NCI-H748 treated with DMSO at 0.1 percent for 48 hours (cell line): ENCODE measurements around the gene SLBP.

Experiments
- DNase-seq: peaks from one replicate; lab custom pipeline; 2025; lab: John Stamatoyannopoulos, UW

The SLBP gene

DNA sequence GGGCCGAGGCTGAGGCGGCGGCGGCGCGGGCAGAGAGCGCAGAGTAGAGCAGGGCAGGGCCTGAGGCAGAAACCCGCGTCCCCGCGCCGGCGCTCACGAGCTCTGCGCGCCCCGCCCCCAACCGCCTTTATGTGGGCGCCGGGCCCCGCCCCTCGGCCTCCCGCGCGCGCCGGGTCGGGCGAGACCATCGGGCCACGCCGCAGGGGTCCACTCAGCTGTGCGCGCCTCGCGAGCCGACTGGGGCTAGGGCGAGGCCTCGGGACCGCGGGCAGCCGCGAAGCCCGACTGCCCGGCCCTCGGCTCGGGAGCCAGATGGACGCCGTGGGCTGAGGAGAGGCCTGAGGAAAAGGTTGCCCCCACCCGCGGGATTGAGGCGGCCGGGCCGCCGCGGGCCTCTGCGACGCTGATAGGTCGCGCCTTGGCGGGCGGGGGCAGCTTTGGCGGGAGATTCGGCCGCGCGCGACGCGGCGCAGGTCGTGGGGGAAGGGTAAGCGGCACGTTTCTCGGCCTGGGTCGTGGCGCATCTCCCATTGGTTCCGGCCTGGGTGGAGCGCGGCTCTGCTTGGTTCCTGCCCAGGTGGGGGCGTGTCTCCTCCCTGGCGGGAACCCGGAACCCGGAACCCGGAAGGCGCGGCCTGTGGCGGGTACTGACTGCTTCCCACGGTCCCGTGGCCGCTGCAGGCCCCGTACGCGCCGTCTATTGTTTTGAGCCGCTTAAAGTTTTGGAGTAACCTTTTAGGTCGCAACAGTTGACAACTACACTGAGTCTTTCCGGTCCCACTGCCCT is at the start of gene SLBP:
TSS of gene SLBP (minus strand) at position 104 of the 787 bp plus-strand sequence. CDS start 131 bp downstream, outside the sequence.
- DNase-seq: peak; percentile 40

DNA sequence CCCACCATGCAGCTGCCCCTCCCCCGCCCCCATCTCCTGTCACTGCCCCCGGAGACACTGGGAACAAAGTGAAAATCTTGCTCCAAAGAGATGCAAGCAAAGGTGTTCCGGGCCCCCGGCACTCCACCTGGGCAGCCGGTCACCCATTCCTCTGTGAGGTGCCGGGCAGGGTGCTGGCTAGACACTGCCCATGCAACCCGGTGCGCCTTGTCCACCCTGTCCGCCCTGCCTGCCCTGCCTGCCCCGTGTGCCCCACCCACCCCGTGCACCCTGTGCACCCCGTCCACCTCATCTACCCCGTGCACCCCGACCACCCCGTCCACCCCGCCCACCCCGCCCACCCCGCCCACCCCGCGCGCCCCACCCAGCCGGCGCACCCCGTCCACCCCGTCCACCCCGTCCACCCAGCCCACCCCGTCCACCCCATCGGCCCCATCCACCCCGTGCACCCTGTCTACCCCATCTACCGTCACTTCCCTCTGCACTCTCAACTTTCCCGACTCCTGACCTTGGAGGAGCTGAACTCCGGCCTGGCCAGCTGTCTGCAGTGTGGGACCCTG is 49.1 kb upstream of the SLBP start:
- DNase-seq: no peak

DNA sequence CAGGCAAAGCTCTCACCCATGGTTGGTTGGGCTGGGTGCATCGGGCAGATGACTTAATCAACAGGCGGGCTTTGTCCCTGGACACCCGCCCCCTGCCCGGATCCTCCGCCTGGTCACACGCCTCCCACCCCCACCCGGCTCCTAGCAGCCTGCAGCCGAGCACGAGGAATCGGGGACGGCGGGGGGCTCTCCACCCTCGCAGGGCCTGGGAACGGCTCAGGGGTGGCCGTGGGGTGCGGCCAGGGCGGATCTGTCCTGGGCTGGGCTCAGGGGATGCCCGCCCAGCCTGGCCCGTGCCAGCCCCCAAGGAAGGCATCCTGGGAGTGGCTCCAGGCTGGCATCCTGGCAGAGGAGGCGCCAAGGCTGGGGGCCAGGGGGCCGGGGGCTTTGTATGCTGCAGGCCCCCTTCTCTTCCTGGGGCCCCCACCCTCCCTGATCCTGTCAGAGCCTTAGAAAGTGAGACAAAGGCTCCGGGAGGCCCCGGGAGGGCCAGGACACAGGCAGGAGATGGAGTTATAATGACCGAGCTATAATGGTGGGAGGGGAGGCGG is 48.5 kb upstream of the SLBP start:
- DNase-seq: no peak

DNA sequence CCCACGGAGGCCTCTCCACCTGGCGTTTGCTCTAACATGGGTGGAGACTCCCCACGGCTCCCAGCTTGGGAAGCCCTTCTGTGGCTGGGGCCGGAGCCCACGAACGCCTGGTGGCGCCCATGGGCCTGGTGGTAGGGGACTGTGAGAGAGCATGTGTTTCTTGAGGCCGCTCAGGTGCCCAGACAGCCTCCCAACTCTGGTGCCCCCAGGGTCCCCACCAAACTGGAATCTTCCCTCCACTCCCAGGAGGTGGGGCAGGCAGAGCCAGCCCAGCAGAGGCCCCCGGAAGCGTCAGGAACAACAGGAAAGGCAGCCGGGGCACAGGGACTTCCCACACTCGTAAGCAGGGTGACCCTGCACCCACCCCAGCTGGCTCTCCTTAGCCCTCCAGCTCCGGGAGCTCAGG is 47.7 kb upstream of the SLBP start:
- no peak for DNase-seq

DNA sequence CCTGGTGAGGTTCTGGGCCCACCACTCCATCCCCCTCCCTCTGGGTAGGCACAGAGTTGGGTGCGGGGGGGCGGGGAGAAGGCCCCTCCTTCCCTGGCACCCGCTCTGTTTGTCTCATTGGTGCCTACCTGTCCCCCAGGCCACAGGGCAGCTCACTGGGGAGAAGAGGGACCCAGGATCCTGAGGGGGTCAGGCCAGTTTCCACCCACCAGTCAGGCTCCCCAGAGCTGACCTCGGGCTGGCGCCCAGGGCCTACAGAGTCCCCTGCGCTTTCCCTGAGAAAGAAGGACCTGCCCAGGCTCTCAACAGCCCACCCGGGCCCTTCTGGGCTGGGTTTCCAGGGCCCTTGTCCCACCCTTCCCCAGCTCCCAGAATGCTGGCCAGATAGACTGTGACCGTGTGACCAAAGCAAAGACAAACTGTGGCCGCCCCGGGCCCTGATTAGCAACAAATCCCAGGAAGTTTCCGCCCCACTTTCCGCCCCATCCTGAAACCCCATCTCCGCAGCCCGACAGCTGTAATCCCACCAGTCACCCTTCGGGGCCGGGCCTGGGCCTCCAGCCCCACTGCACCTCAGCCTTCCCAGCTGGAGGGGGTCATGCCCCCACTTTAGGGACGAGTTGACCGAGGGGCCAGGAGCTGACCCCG is 47.2 kb upstream of the SLBP start:
- DNase-seq: no peak

DNA sequence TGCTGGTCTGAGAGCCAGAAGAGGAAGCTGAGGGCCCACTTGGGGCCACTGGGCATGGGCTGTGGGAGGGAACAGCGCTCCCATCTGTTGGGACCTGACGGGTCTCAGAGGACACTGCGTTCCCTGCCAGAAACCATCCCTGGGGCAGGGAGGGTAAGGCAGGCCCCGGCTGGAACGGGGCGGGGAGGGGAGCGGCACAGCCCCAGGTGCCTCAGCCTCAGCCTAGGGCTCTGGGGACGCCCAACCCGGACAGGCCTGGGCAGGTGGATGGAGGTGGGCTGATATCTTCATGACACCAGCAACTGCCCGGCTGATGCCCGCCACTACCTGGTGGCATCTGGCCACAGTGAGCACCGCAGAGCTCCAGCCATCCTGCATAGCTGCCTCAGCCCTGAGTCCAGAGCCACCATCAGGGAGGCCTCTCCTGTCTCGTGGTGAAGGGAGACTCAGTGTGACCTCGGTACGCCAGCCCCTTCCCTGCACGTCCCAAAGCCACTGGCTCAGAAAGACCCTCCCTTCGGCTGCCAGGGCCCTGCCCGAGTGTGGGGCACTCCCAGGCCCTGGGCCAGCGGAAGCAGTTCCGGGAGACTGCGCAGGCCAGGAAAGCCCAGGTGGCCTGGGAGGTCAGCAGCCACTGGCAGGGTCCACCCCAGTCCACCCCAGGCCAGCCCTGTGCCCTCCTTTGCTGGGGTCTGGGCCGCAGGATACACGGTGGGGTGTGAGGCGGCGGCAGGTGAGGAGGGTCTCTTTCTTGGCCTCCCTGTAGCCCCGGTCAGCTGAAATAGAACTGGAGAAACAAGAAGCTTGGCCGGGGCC is 46.4 kb upstream of the SLBP start:
- no peak for DNase-seq

DNA sequence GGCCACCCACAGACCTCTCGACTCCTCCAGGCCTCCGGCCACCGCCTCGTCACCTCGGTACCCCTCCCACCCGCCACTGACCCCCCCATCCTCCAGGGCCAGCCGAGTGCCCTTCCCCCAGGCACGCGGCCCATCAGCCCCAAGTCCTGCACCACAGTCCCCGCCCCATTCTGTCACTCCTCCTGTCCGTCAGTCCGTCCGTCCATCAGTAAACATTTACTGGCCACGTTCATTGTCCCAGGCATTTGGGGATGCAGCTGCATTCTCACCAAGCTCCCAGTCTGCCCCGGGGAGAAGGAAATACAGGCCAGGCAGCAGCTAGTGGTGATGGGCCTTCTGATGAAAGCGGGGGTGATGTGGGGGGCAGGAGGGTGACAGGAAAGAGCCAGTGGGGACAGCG is 45.7 kb upstream of the SLBP start:
- DNase-seq: no peak

DNA sequence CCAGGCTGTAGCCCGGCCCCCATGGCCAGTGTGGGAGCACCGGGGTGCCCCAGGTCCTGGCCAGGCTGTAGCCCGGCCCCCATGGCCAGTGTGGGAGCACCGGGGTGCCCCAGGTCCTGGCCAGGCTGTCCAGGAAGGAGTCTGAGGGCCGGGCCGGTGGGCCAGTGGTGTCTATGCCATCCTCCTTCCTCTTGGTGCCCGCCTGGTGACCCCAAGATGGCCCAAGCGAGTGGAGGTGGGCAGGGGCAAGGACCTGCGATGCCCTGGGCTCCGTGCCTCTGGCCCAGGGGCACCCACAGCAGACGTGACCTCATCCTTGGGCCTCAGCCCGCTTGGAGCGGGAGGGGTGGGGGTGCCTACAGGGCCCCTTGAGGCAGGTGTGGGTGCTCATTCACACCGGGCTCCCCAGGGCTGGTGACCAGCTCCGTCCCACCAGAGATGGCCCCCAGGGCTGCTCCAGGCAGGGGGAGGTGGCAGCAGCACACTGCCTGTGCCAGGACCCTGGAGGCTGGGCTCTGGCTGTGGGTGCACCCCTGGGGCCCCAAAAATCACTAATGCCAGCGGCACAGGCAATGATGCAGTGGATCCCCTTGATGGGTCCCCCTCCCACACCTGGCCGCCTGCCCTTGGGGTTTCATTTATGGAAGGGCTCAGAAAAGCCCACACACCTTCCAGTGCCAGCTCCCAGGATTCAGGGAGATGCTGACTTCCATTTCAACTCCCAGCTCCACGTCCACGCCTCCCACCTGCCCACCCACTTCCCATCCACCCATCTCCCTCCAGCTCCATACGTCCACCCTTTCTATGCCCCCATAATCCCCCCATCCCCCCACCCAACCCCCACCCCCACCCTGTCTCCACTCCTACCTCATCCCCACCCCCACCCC is 45.0 kb upstream of the SLBP start:
- DNase-seq: no peak

DNA sequence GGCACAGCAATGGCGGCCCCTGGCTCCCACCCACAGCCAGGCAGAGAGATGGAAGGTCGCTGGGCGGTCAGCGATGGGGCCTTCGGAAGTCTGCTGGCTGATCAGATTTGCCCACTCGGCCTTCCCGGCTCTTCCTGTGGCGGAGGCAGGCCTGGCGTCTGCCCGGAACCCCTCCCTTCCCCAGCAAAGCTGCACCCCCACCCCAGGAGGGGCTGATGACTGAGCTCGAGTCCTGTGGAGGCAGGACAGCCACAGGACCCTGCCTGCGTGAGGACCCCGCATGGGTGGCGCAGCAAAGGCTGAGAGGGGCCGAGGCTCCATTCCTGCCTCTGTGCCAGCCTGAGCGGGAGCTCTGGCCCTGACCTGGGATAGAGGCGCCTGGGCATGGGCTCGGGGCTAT is 44.0 kb upstream of the SLBP start:
- no peak for DNase-seq

DNA sequence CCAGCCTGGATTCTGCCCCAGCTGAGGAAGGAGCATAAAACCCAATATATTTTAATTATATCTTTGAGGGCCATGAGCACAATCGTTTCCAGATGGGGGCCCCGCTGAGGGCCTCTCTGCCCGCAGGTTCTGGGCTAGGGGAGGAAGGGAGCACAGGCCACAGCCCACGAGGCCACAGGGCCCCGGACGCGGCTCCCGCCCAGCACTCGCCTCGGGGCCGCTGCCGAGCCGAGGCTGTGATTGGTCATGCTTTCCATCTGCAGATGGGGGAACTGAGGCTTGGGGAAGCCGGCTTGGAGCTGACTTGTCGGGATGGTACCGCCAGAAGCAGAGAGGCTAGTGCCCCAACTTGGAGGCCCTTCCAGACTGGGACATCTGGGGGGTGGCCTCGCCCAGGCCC is 43.2 kb upstream of the SLBP start:
- DNase-seq: no peak

DNA sequence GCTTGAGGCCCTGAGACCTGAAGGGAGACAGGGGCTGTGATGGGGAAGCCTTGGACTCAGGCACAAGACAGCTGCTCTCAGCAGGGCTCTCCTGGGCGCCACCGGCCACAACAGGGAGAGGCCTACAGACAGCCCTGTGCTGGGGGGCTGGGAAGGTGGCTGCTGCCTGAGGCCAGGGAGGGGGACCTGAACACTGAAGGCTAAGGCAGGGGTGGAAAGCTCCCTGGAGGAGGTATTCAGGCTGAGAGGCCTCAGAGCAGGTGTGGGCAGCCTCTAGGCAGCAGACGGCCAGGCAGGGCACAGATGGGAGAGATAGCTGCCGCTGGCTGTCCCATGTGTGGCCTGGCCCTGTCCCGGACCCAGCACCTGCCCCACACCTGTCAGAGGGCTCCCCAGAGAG is 42.2 kb upstream of the SLBP start:
- DNase-seq: no peak

DNA sequence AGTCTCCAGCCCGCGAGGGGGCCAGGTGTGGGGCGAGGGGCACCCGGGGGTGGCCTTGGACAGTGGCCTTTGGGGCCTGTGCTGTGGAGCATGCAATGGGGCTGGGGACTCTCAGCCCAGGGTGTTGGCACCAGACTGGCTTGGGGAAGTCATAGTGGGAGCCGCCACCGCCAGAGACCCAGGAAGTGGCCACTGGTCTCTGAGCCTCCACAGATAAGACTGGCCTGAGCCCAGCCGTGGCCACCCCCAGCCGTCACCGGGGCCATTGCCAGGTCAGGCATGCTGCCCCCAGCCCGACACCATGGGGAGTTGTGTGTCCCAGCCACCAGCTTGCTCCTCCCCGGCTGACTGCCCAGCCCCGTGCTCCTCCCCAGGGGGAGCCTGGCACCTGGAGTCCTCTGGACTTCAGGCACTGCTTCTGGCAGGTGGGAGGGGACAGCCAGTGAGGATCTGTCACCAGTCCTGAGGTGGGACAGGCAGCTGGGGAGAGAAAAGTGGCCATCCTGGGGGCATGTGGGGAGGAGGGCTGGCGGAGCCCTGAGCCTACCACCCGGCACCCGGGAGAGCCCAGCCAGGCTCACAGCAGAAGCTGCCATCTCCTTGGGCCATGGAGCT is 41.7 kb upstream of the SLBP start:
- no peak for DNase-seq

DNA sequence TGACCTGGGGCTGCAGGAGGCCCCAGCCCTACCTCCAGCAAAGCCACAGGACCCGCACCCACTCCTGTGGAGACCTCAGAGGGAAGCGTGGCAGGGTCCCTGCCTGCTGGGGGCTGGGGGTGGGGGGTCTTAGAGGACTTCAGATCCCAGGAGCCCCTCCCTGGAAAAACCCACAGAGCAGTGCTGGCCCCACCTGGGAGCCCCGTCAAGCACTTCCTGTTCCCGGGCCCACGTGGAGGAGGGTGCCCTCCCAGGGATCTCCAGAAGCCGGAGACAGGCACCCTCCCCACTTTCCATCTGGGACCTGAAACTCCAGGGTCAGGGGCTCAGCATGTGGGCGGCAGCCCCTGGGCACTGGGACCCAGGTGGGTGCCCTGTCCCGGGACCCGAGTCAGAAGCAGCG is 41.2 kb upstream of the SLBP start:
- DNase-seq: no peak

DNA sequence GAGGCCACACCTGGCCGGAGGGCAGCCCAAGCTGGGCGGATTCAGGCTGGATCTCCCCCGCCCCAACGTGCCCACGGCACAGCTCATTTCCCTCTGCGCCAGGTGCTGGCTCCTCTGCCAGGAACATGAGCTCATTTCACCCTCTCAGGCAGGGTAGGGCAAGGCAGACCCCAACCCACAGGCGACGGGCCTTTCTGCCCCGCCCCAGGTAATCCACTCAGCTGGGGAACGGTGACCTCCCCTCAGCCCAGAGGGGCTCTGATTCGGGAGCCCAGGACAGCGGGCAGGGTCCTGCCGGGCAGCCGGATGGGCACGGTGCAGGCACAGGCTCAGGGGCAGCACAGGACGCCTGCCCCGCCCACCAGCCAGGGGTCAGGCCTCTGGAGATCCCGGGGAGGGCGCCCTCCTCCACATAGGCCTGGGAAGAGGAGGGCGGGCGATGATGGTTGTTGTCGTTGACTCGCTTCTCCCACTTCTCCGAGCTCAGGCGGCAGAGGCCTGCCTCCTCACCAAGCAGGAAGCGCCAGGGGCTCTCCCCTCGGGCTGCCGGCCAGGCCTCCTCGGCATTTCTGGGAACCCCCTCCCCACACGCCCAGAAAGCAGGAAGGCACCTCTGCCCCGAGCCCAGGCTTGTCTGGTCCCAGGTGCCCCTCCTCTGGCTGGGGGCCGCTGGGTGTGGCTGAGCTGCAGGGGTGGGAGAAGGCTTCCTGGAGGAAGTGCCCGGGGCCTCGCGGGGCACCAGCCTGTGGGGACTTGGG is 40.3 kb upstream of the SLBP start:
- no peak for DNase-seq

DNA sequence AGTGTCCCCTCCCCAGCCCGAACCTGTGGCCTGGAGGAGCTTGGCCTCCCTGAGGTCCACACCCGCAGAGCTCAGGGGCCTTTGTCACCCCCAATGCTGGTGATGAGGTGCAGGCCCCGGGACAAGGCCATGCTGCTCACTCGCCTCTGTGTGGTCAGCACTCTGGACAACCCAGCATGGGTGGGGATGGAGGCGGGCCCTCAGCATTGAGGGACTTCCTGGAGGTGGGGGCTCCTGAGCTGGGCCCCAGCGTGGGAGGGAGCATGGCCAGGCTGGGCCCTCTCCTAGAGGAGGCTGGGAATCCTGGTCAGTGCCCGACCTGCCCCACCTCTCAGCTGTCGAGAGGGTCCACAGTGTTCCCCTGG is 39.8 kb upstream of the SLBP start:
- no peak for DNase-seq

DNA sequence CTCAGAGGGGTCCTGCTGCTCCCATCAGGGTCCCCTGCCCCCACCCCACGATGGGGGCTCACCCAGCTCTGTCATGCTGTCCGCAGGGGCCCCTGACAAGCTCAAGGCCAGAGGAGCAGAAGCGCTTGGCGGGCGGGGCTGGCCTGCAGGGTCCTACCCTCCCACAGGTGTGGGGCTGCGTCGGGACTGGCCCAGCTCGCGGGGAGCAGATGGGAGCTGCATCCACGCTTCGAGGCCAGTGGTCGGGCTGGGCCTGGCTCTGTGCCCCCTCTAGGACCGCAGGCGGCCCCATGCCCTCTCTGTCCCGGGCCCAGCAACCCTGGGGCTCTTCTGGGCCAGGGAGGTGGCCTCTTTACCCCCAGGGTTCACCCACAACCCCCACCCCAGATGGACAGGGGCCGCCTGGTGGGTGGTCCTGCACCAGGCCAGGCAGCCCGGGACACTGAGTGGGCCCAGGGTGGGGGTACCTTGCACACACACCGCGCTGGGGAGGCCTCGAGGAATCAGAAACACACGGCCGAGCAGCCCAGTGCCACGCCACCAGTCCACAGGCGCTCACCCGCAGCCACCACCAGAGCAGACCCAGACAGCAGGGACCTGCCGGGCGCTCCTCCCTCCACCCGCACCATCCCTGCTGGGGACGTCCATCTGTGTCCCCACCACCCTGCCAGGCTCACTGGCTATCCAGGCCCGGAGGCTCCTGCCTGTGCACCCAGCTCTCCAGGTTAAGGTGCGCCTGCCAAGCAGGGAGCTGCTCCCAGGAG is 39.2 kb upstream of the SLBP start:
- DNase-seq: no peak

DNA sequence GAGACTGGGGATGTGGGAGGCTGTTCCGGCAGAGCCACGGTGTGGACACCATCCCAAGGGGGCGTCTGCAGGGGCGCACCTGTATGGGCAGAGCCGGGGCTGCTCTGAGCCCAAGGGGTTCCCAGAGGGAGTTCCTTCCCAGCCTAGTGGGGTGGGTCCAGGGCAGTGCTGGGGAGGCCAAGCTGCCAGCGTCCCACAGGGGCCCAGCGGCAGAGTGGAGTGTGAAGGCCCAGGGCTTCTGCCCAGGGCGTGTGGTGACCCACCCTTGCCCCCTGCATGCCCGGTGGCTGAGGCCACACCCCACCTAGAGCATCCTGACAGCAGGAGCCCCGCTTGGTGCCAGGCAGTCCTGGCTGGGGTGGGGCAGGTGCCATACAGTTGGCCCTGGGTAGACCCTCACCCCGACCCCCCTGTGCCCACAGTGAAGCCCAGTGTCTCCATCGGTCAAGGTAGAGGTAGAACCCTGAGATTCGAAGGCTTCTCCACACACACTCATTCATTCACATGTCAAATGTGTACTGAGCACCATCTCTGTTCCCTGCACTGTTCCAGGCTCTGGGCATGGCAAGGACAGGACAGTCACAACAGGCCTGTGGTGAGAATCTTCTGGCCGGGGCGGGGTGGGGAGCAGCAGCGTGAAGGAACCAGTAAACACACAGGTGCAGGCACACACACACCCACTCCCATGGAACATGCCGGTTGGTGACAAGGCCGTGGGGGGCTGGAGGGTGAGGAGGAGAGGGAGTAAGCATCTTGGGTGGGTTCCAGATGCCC is 38.4 kb upstream of the SLBP start:
- DNase-seq: no peak

DNA sequence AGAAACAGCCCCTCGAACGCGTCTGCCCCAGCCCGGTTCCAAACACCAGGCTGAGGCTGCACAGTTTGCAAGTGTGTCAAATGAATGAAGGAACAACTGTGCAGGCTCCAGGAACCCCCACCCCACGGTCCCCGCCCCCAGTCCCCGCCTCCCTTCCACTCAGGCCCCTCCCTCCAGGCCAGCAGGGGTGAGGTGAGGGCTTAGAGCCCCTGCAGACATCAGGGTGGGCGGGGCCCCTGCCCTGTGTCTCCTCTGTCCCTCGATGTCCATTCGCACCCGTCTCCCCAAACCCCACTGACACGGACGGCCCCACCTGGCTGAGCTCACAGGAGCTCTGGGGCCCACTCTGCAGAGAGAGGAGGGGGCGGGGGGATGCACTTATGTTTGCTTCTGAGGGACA is 37.7 kb upstream of the SLBP start:
- DNase-seq: no peak

DNA sequence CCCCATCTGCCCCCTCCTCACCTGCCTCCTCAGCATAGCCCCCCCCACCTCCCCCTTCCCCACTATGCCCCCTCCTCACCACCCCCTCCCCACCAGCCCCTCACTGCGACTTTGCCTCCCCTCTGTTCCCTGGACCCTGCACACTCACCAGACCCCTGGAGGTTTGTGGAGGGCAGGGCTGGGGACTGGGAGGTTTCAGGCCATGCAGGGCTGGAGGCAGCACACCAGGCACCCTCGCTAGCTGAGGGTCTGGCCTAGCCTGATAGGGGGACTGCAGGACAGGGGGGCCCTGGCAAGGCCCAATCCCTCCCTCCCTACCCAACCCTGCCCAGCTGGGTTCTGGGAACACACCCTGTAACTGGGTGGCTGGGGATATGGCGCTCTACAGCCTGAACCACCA is 37.3 kb upstream of the SLBP start:
- no peak for DNase-seq
